Fibroblast of the aortic adventitia (primary cell): Measurements from ENCODE around the gene MTRF1L. TPM values are rescaled to one million over a fixed set of nuclear protein-coding genes. Genes with fewer than 3 reads are reported as not detected.

Experiments
- DNase-seq: peaks from one replicate; pipeline ENCODE4 v3.0.0-alpha.2; 2010; ENCODE audit warnings: low read depth
- H3K4me3 ChIP-seq: 2 replicates; pipeline ENCODE4 v1.5.1; 2011; ENCODE audit warnings: low read depth, mild to moderate bottlenecking, control low read depth, low read length, moderate library complexity
- CTCF ChIP-seq: IDR thresholded peaks from 2 replicates; pipeline ENCODE4 v1.5.1; 2011; ENCODE audit warnings: mild to moderate bottlenecking, low read length, control low read depth, inconsistent platforms; ENCODE audit not compliant: insufficient read depth
- small RNA-seq: library from RNA; depleted of rRNA; stranded (forward); fragments of <200 nt; gene quantifications from one replicate; pipeline ENCODE3, GENCODE V24; 2012
- total RNA-seq: library from RNA; depleted of rRNA; stranded (reverse); fragments of >200 nt; gene quantifications from 2 replicates; pipeline ENCODE4 v1.2.3, GENCODE V29; 2012; ENCODE audit warnings: low replicate concordance

The MTRF1L gene
- total RNA-seq, 1 donor, result 28.2 TPM

DNA sequence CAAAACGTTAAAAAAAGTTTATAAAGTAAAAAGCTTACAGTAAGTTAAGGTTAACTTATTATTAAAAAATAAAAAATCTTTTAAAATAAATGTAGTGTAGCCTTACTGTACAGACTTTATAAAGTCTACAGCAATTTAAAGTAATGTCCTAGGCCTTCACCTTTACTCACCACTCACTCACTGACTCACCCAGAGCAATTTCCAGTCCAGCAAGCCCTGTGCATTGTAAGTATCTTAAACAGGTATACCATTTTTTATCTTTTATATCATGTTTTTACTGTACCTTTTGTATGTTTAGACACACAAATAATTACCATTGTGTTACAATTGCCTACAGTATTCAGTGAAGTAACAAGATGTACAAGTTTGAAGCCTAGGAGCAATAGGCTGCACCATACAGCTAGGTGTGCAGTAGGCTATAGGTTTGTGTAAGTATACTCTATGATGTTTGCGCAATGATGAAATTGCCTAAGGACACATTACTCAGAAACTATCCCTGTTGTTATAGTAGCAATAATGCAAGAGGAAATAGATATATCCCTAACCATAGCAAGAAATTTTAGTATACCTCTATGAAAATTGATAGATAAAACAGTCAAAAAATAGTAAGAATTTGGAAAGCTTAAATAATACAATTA lies 59.1 kb downstream of the MTRF1L start:
- TF ChIP-seq CTCF, result no peak
- no peak overlapping the region for H3K4me3 ChIP-seq
- no peak for DNase-seq

GRCh38 chr6:152942319-152942869 lies 60.1 kb downstream of the MTRF1L start:
- no peak for DNase-seq
- no peak for TF ChIP-seq CTCF
- H3K4me3 ChIP-seq, result no peak overlapping the region

DNA sequence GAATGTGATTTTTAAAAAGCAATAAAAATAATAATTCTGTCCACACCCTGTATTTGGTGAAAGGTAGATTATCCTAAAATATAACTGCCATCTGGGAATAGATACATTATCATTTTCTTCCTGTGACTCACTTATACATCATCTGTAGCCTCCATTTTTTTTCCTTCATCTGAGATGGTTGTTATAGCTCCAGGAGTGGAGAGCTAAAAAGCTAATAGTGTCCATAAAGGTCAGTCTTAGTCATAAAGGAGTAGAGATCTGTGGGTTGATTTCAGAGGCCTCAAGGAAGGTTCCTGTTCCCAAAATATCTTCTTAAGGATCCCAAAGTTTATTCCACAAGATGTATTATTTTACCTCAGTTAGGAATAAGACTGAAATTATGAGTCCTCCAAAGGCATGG lies 60.8 kb downstream of the MTRF1L start:
- no peak for DNase-seq
- TF ChIP-seq CTCF, result no peak

More for the DNA sequence above, 60.8 kb downstream of the MTRF1L start:
- H3K4me3 ChIP-seq, result no peak overlapping the region

Small RNA genes within 50 kb of the gene (small RNA-seq; reads per million reads assigned to genes)
- gene AL080276.1, result not detected

Other genes with a start within 250 kb of the MTRF1L start
- 2.4 and 52.9 TPM in 2 replicates for gene FBXO5, start 19.7 kb downstream of the MTRF1L start, total RNA-seq
- gene RGS17, start 128.6 kb upstream of the MTRF1L start, total RNA-seq, result 7.8 and 38.1 TPM in 2 replicates